T-helper 2 cell treated with Interferon-gamma antibody and Interleukin-4, amounts not matched to agents 5 μg/mL and 100 μg/mL, for 36 hours (primary cell): ENCODE measurements around the gene SMIM17.
A peak's percentile ranks its signal among the peaks of the same experiment; 100 is the strongest.

Source experiments
- DNase-seq: peaks from one replicate; pipeline ENCODE4 v3.0.0; 2021; ENCODE audit warnings: low spot score
- H3K27ac Mint-ChIP-seq: one replicate; pipeline ENCODE4 v1.8.0; 2021; ENCODE audit warnings: mild to moderate bottlenecking, mixed read lengths
- H3K27me3 Mint-ChIP-seq: one replicate; pipeline ENCODE4 v1.8.0; 2021; ENCODE audit warnings: low read depth, mixed read lengths
- H3K36me3 Mint-ChIP-seq: one replicate; pipeline ENCODE4 v1.8.0; 2021; ENCODE audit warnings: low read depth, mixed read lengths
- H3K4me1 Mint-ChIP-seq: one replicate; pipeline ENCODE4 v1.8.0; 2021; ENCODE audit warnings: low read depth, mixed read lengths
- H3K4me3 Mint-ChIP-seq: one replicate; pipeline ENCODE4 v1.8.0; 2022; ENCODE audit warnings: mild to moderate bottlenecking, moderate library complexity, mixed read lengths
- H3K9me3 Mint-ChIP-seq: one replicate; pipeline ENCODE4 v1.8.0; 2021; ENCODE audit warnings: mixed read lengths

SMIM17 gene

GRCh38 chr19:56642711-56643459 is at the start of gene SMIM17:
SMIM17 (plus strand) TSS chr19:56643159; CDS start chr19:56645668, 2,509 bp downstream.
- DNase-seq = no peak
- H3K9me3 Mint-ChIP-seq = peaks cover 60% of the 10 kb centered on the region
- no peaks in the 10 kb centered on the region for H3K4me1 Mint-ChIP-seq
- peaks cover 6% of the 10 kb centered on the region for H3K36me3 Mint-ChIP-seq
- H3K27me3 Mint-ChIP-seq = no peaks in the 10 kb centered on the region
- no peak within 1 kb of the TSS for H3K4me3 Mint-ChIP-seq
- H3K27ac Mint-ChIP-seq = no peak within 1 kb of the TSS

- DNase-seq = no peak
- Mint-ChIP-seq H3K4me3 (peak overlapping the region; percentile 95), H3K4me1 (peaks cover 10% of the 10 kb centered on the region), H3K27me3 (no peaks in the 10 kb centered on the region), H3K36me3 (peaks cover 19% of the 10 kb centered on the region), H3K9me3 (peaks cover 60% of the 10 kb centered on the region), H3K27ac (peak overlapping the region; percentile 64)
These were observed 48.5 kb upstream of the SMIM17 start for GRCh38 chr19:56594446-56594782.

- peak; percentile 85 for DNase-seq
- Mint-ChIP-seq H3K4me1 (peaks cover 10% of the 10 kb centered on the region), H3K36me3 (peaks cover 19% of the 10 kb centered on the region), H3K4me3 (peak within 1 kb of the TSS; percentile 95), H3K9me3 (peaks cover 60% of the 10 kb centered on the region), H3K27ac (peak within 1 kb of the TSS; percentile 71), H3K27me3 (no peaks in the 10 kb centered on the region)
These were observed 48.0 kb upstream of the SMIM17 start, which contains the start of gene ZNF71 for GRCh38 chr19:56594783-56595547. ZNF71 (plus strand) TSS chr19:56595302; CDS start chr19:56601559, 6,257 bp downstream.

- Mint-ChIP-seq H3K27ac (peak overlapping the region; percentile 71), H3K36me3 (peaks cover 21% of the 10 kb centered on the region)
These were observed 47.4 kb upstream of the SMIM17 start for GRCh38 chr19:56595548-56595899.

GRCh38 chr19:56596676-56597075 is 46.3 kb upstream of the SMIM17 start:
- no peak overlapping the region for H3K4me3 Mint-ChIP-seq
- H3K9me3 Mint-ChIP-seq = peaks cover 61% of the 10 kb centered on the region

More at GRCh38 chr19:56595548-56595899, 47.4 kb upstream of the SMIM17 start:
- Mint-ChIP-seq H3K4me3 (peak overlapping the region; percentile 95), H3K27me3 (no peaks in the 10 kb centered on the region), H3K9me3 (peaks cover 57% of the 10 kb centered on the region), H3K4me1 (peaks cover 10% of the 10 kb centered on the region)
- DNase-seq = no peak

GRCh38 chr19:56597696-56598095 is 45.3 kb upstream of the SMIM17 start:
- Mint-ChIP-seq H3K36me3 (peaks cover 42% of the 10 kb centered on the region), H3K27ac (no peak overlapping the region), H3K9me3 (peaks cover 60% of the 10 kb centered on the region), H3K4me1 (peaks cover 10% of the 10 kb centered on the region), H3K27me3 (no peaks in the 10 kb centered on the region), H3K4me3 (no peak overlapping the region)
- DNase-seq = no peak

More at GRCh38 chr19:56596676-56597075, 46.3 kb upstream of the SMIM17 start:
- peaks cover 10% of the 10 kb centered on the region for H3K4me1 Mint-ChIP-seq
- H3K36me3 Mint-ChIP-seq = peaks cover 32% of the 10 kb centered on the region
- H3K27ac Mint-ChIP-seq = no peak overlapping the region
- no peak for DNase-seq
- H3K27me3 Mint-ChIP-seq = no peaks in the 10 kb centered on the region

- Mint-ChIP-seq H3K27ac (no peak overlapping the region), H3K4me1 (no peaks in the 10 kb centered on the region), H3K27me3 (no peaks in the 10 kb centered on the region), H3K9me3 (peaks cover 68% of the 10 kb centered on the region), H3K4me3 (no peak overlapping the region), H3K36me3 (peaks cover 57% of the 10 kb centered on the region)
- no peak for DNase-seq
These were observed 41.6 kb upstream of the SMIM17 start for GRCh38 chr19:56601375-56601774.

- Mint-ChIP-seq H3K36me3 (peaks cover 48% of the 10 kb centered on the region), H3K4me3 (no peak overlapping the region), H3K9me3 (peaks cover 78% of the 10 kb centered on the region), H3K27me3 (no peaks in the 10 kb centered on the region), H3K27ac (no peak overlapping the region), H3K4me1 (no peaks in the 10 kb centered on the region)
- no peak for DNase-seq
These were observed 39.1 kb upstream of the SMIM17 start for GRCh38 chr19:56603829-56604228.

- Mint-ChIP-seq H3K9me3 (peaks cover 83% of the 10 kb centered on the region), H3K4me1 (no peaks in the 10 kb centered on the region), H3K27me3 (no peaks in the 10 kb centered on the region), H3K4me3 (no peak overlapping the region), H3K36me3 (peaks cover 29% of the 10 kb centered on the region), H3K27ac (no peak overlapping the region)
- no peak for DNase-seq
These were observed 34.5 kb upstream of the SMIM17 start for GRCh38 chr19:56608274-56608964.

- H3K36me3 Mint-ChIP-seq = peaks cover 32% of the 10 kb centered on the region
- peaks cover 90% of the 10 kb centered on the region for H3K9me3 Mint-ChIP-seq
- H3K4me3 Mint-ChIP-seq = no peak overlapping the region
These were observed 31.7 kb upstream of the SMIM17 start for GRCh38 chr19:56611288-56611687.

GRCh38 chr19:56612737-56613136 is 30.2 kb upstream of the SMIM17 start:
- DNase-seq = no peak
- Mint-ChIP-seq H3K36me3 (peaks cover 39% of the 10 kb centered on the region), H3K4me1 (no peaks in the 10 kb centered on the region), H3K27ac (no peak overlapping the region), H3K9me3 (peaks cover 91% of the 10 kb centered on the region), H3K4me3 (no peak overlapping the region), H3K27me3 (no peaks in the 10 kb centered on the region)

More at GRCh38 chr19:56611288-56611687, 31.7 kb upstream of the SMIM17 start:
- Mint-ChIP-seq H3K27ac (no peak overlapping the region), H3K27me3 (no peaks in the 10 kb centered on the region), H3K4me1 (no peaks in the 10 kb centered on the region)
- DNase-seq = no peak

- H3K4me3 Mint-ChIP-seq = no peak overlapping the region
These were observed 29.3 kb upstream of the SMIM17 start for GRCh38 chr19:56613639-56614038.

GRCh38 chr19:56617531-56617930 is 25.4 kb upstream of the SMIM17 start:
- Mint-ChIP-seq H3K27me3 (no peaks in the 10 kb centered on the region), H3K4me1 (no peaks in the 10 kb centered on the region), H3K4me3 (no peak overlapping the region), H3K9me3 (peaks cover 78% of the 10 kb centered on the region), H3K36me3 (peaks cover 54% of the 10 kb centered on the region), H3K27ac (no peak overlapping the region)
- DNase-seq = no peak

More at GRCh38 chr19:56613639-56614038, 29.3 kb upstream of the SMIM17 start:
- Mint-ChIP-seq H3K36me3 (peaks cover 43% of the 10 kb centered on the region), H3K27me3 (no peaks in the 10 kb centered on the region), H3K9me3 (peaks cover 90% of the 10 kb centered on the region), H3K4me1 (no peaks in the 10 kb centered on the region), H3K27ac (no peak overlapping the region)
- no peak for DNase-seq

- no peaks in the 10 kb centered on the region for H3K27me3 Mint-ChIP-seq
- H3K4me3 Mint-ChIP-seq = no peak overlapping the region
- DNase-seq = no peak
- H3K27ac Mint-ChIP-seq = no peak overlapping the region
- H3K4me1 Mint-ChIP-seq = no peaks in the 10 kb centered on the region
- peaks cover 55% of the 10 kb centered on the region for H3K36me3 Mint-ChIP-seq
- H3K9me3 Mint-ChIP-seq = peaks cover 73% of the 10 kb centered on the region
These were observed 23.8 kb upstream of the SMIM17 start for GRCh38 chr19:56619121-56619520.
